ENCODE measurements around the gene SLC16A9. TPM values are rescaled to one million over a fixed set of nuclear protein-coding genes. Genes with fewer than 3 reads are reported as not detected.

Gene SLC16A9
- total RNA-seq, 1 donor from 2014 or later = 3.8 TPM

GRCh38 chr10:59682986-59683937 is 26.4 kb downstream of the SLC16A9 start:
- H3K9me3 Mint-ChIP-seq (ENCODE audit: unreplicated experiment) = no peaks in the 10 kb centered on the region

GRCh38 chr10:59680199-59680598 is 29.5 kb downstream of the SLC16A9 start:
- H3K27me3 Mint-ChIP-seq (ENCODE audit: unreplicated experiment) = peaks cover 6% of the 10 kb centered on the region
- no peak overlapping the region for H3K27ac Mint-ChIP-seq (ENCODE audit: unreplicated experiment)
- no peak for DNase-seq (ENCODE audit: low spot score)
- H3K4me3 Mint-ChIP-seq (ENCODE audit: unreplicated experiment) = no peak overlapping the region
- no peaks in the 10 kb centered on the region for H3K9me3 Mint-ChIP-seq (ENCODE audit: unreplicated experiment)
- H3K4me1 Mint-ChIP-seq (ENCODE audit: unreplicated experiment) = peaks cover 22% of the 10 kb centered on the region
- no peak for TF ChIP-seq CTCF (IDR thresholded peaks at IDR 0.05; ENCODE audit: unreplicated experiment)
- H3K36me3 Mint-ChIP-seq (ENCODE audit: low read depth, unreplicated experiment) = no peaks in the 10 kb centered on the region

More at GRCh38 chr10:59682986-59683937, 26.4 kb downstream of the SLC16A9 start:
- no peak overlapping the region for H3K4me3 Mint-ChIP-seq (ENCODE audit: unreplicated experiment)
- H3K27me3 Mint-ChIP-seq (ENCODE audit: unreplicated experiment) = peaks cover 6% of the 10 kb centered on the region
- DNase-seq (ENCODE audit: low spot score) = no peak
- H3K36me3 Mint-ChIP-seq (ENCODE audit: low read depth, unreplicated experiment) = no peaks in the 10 kb centered on the region
- TF ChIP-seq CTCF (IDR thresholded peaks at IDR 0.05; ENCODE audit: unreplicated experiment) = no peak
- H3K27ac Mint-ChIP-seq (ENCODE audit: unreplicated experiment) = no peak overlapping the region
- H3K4me1 Mint-ChIP-seq (ENCODE audit: unreplicated experiment) = peaks cover 19% of the 10 kb centered on the region

GRCh38 chr10:59678884-59679301 is 30.8 kb downstream of the SLC16A9 start:
- Mint-ChIP-seq H3K27ac (ENCODE audit: unreplicated experiment) (peak overlapping the region; percentile 72), H3K4me1 (ENCODE audit: unreplicated experiment) (peaks cover 22% of the 10 kb centered on the region), H3K4me3 (ENCODE audit: unreplicated experiment) (no peak overlapping the region), H3K9me3 (ENCODE audit: unreplicated experiment) (no peaks in the 10 kb centered on the region), H3K27me3 (ENCODE audit: unreplicated experiment) (peaks cover 6% of the 10 kb centered on the region), H3K36me3 (ENCODE audit: low read depth, unreplicated experiment) (no peaks in the 10 kb centered on the region)
- TF ChIP-seq CTCF (IDR thresholded peaks at IDR 0.05; ENCODE audit: unreplicated experiment) = no peak
- DNase-seq (ENCODE audit: low spot score) = no peak

- Mint-ChIP-seq H3K27me3 (ENCODE audit: unreplicated experiment) (peaks cover 6% of the 10 kb centered on the region), H3K4me1 (ENCODE audit: unreplicated experiment) (peaks cover 16% of the 10 kb centered on the region), H3K4me3 (ENCODE audit: unreplicated experiment) (no peak overlapping the region), H3K27ac (ENCODE audit: unreplicated experiment) (no peak overlapping the region), H3K36me3 (ENCODE audit: low read depth, unreplicated experiment) (no peaks in the 10 kb centered on the region), H3K9me3 (ENCODE audit: unreplicated experiment) (no peaks in the 10 kb centered on the region)
- no peak for TF ChIP-seq CTCF (IDR thresholded peaks at IDR 0.05; ENCODE audit: unreplicated experiment)
- no peak for DNase-seq (ENCODE audit: low spot score)
Measured at GRCh38 chr10:59677253-59677831, 32.3 kb downstream of the SLC16A9 start.

- TF ChIP-seq CTCF (IDR thresholded peaks at IDR 0.05; ENCODE audit: unreplicated experiment) = no peak
- H3K27ac Mint-ChIP-seq (ENCODE audit: unreplicated experiment) = no peak overlapping the region
- peaks cover 6% of the 10 kb centered on the region for H3K27me3 Mint-ChIP-seq (ENCODE audit: unreplicated experiment)
- H3K9me3 Mint-ChIP-seq (ENCODE audit: unreplicated experiment) = no peaks in the 10 kb centered on the region
- peaks cover 16% of the 10 kb centered on the region for H3K4me1 Mint-ChIP-seq (ENCODE audit: unreplicated experiment)
- no peak overlapping the region for H3K4me3 Mint-ChIP-seq (ENCODE audit: unreplicated experiment)
- peak; percentile 26 for DNase-seq (ENCODE audit: low spot score)
- H3K36me3 Mint-ChIP-seq (ENCODE audit: low read depth, unreplicated experiment) = no peaks in the 10 kb centered on the region
Measured at GRCh38 chr10:59675812-59676211, 33.8 kb downstream of the SLC16A9 start.

All from endothelial cell (in vitro differentiated cells).